ENCODE data around the gene PSPH. TPM values are rescaled to one million over a fixed set of nuclear protein-coding genes. Genes with fewer than 3 reads are reported as not detected.

Gene PSPH
- total RNA-seq, 1 experiment from 2014 or later = 52.1 TPM

DNA sequence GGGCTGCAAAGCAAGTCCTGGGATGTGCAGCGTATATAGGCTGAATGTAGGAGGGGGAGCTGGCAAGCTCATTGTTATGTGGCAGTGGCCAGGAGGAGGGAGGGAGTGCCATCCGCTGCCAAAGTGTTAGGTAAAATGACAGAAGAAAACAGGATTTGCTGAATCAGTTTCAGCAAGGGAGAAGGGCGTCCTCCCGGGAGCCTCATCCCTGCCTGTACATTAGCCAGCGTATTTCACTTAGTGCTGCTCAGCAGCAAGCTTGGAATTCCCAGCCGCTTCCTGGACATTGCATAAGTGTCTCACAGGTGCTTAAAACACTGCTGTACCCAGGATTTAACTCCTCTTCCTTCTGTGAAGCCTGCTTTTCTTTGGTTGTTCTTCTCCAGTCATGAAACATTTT lies 84.4 kb downstream of the PSPH start:
- Histone ChIP-seq H3K4me1 (ENCODE audit: insufficient read depth, low read length) (no peaks in the 10 kb centered on the region), H4K20me1 (ENCODE audit: control insufficient read depth, insufficient read depth, insufficient read length) (no peaks in the 10 kb centered on the region), H3K9ac (ENCODE audit: extremely low read depth, insufficient read length, low read length) (no peak overlapping the region), H3K23me2 (ENCODE audit: insufficient read length, low read depth, low read length, poor library complexity, severe bottlenecking) (no peaks in the 10 kb centered on the region), H2BK120ac (ENCODE audit: low read depth, low read length, poor library complexity, severe bottlenecking) (no peak overlapping the region), H3K18ac (ENCODE audit: insufficient read length, low read depth, low read length) (no peak overlapping the region), H2AFZ (ENCODE audit: low read length) (no peak overlapping the region), H3K14ac (ENCODE audit: insufficient read depth, low read length) (no peak overlapping the region), H3K9me3 (ENCODE audit: control insufficient read depth, low read depth, low read length) (no peaks in the 10 kb centered on the region), H3K4ac (ENCODE audit: low read depth, low read length) (no peak overlapping the region), H4K8ac (replicated peaks; ENCODE audit: insufficient read length, low read depth, low read length) (no peak overlapping the region), H3T11ph (ENCODE audit: low read length) (no peak overlapping the region), H2BK20ac (ENCODE audit: low read depth, low read length, poor library complexity, severe bottlenecking) (no peak overlapping the region), H3K56ac (ENCODE audit: insufficient read length, low read depth, low read length) (no peak overlapping the region), H3K23ac (ENCODE audit: insufficient read length, low read depth, low read length) (no peak overlapping the region), H2BK15ac (ENCODE audit: low read depth, low read length) (no peak overlapping the region), H3K79me2 (ENCODE audit: insufficient read depth, low read length) (no peaks in the 10 kb centered on the region; the same call in 1 of the 2 replicates), H3K79me1 (ENCODE audit: insufficient read depth, low read depth, low read length, poor library complexity, severe bottlenecking) (no peaks in the 10 kb centered on the region), H3K27me3 (ENCODE audit: insufficient read depth, low read length) (peaks cover 3% of the 10 kb centered on the region; the same call in 1 of the 2 replicates), H3K4me2 (ENCODE audit: insufficient read depth, insufficient read length, low read length) (no peak overlapping the region), H3K27ac (ENCODE audit: insufficient read length, low read depth, low read length) (no peak overlapping the region), H4K5ac (ENCODE audit: insufficient read length, low read depth, low read length) (no peak overlapping the region), H2BK5ac (ENCODE audit: insufficient read length, low read length) (no peak overlapping the region), H2AK5ac (ENCODE audit: insufficient read length, low read length) (no peak overlapping the region), H2BK12ac (ENCODE audit: insufficient read length, low read depth, low read length) (no peak overlapping the region), H4K91ac (ENCODE audit: insufficient read length, low read depth, low read length) (no peak overlapping the region)
- H3K27ac Mint-ChIP-seq = no peak overlapping the region
- no CpG with 5 or more reads among the region's 6 CpGs for WGBS (ENCODE audit: extremely low coverage, insufficient read length, low lambda C conversion rate)
- TF ChIP-seq, protein P1, sequence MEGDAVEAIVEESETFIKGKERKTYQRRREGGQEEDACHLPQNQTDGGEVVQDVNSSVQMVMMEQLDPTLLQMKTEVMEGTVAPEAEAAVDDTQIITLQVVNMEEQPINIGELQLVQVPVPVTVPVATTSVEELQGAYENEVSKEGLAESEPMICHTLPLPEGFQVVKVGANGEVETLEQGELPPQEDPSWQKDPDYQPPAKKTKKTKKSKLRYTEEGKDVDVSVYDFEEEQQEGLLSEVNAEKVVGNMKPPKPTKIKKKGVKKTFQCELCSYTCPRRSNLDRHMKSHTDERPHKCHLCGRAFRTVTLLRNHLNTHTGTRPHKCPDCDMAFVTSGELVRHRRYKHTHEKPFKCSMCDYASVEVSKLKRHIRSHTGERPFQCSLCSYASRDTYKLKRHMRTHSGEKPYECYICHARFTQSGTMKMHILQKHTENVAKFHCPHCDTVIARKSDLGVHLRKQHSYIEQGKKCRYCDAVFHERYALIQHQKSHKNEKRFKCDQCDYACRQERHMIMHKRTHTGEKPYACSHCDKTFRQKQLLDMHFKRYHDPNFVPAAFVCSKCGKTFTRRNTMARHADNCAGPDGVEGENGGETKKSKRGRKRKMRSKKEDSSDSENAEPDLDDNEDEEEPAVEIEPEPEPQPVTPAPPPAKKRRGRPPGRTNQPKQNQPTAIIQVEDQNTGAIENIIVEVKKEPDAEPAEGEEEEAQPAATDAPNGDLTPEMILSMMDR (conservative IDR thresholded peaks at IDR 0.05) = no peak
- H3K4me1 Mint-ChIP-seq = peaks cover 19 to 20% of the 10 kb centered on the region in 2 experiments
- peaks cover 24% of the 10 kb centered on the region for H3K27me3 Mint-ChIP-seq (ENCODE audit: low read depth)
- peaks cover 4 to 26% (median 18%) of the 10 kb centered on the region in 3 experiments; a peak in 6 of 7 replicates for H3K36me3 Mint-ChIP-seq (ENCODE audit: insufficient read depth in 1 of 3, low read depth in 3 of 3)
- DNase-seq = no peak
- no peak overlapping the region for H3K4me3 Mint-ChIP-seq
- peaks cover 0 to 3% of the 10 kb centered on the region in 2 experiments; a peak in 1 of 5 replicates for H3K9me3 Mint-ChIP-seq
